OCI-LY7 (cell line): Measurements from ENCODE around the gene HES2. TPM values are rescaled to one million over a fixed set of nuclear protein-coding genes. Genes with fewer than 3 reads are reported as not detected.
"Not testable (repeated sequence)": the region's sequence is repeated elsewhere in the genome, so short reads cannot be mapped to it uniquely, and the experiment has no call there.

Experiments
- BruUV-seq: library from RNA; stranded (reverse); fragments of 400-500 nt; replicated peaks from 2 replicates; lab custom pipeline; 2021; lab: Mats Ljungman, UMichigan
- CTCF ChIA-PET: fragments of 300-600 bp; sonication (Branson Sonifier 250); formaldehyde crosslinking; loops from one replicate; lab custom pipeline; 2022; ENCODE audit warnings: antibody characterized with exemption; ENCODE audit not compliant: unreplicated experiment; lab: Charles Lee
- POLR2A ChIA-PET: fragments of 300-600 bp; sonication (Branson Sonifier 250); formaldehyde crosslinking; loops from one replicate; lab custom pipeline; 2022; ENCODE audit warnings: antibody characterized with exemption; lab: Charles Lee
- DNase-seq: peaks from one replicate; pipeline ENCODE4 v3.0.0-alpha.2; 2015; ENCODE audit warnings: low spot score
- H2AFZ ChIP-seq: fragments of 200-600 bp; sonication (generic), shearing (Covaris generic); 2 replicates; pipeline ENCODE4 v1.6.1; 2014; ENCODE audit warnings: mild to moderate bottlenecking, antibody characterized with exemption, low read length, moderate library complexity
- H3K27ac ChIP-seq: fragments of 200-600 bp; sonication (generic); 2 replicates; pipeline ENCODE4 v1.5.1; 2014; ENCODE audit warnings: mixed run types, low read depth, mild to moderate bottlenecking, moderate library complexity, low read length, inconsistent platforms; ENCODE audit not compliant: poor library complexity, severe bottlenecking
- H3K36me3 ChIP-seq: fragments of 200-600 bp; sonication (generic); 2 replicates; pipeline ENCODE4 v1.6.1; 2014; ENCODE audit warnings: mild to moderate bottlenecking, antibody characterized with exemption, low read length, moderate library complexity, mixed read lengths; ENCODE audit not compliant: insufficient read depth
- H3K4me1 ChIP-seq: fragments of 200-600 bp; sonication (generic); 2 replicates; pipeline ENCODE4 v1.5.1; 2014; ENCODE audit warnings: mild to moderate bottlenecking, low read length; ENCODE audit not compliant: insufficient read depth, poor library complexity, severe bottlenecking
- H3K4me2 ChIP-seq: fragments of 200-600 bp; sonication (generic); 2 replicates; pipeline ENCODE4 v1.6.1; 2014; ENCODE audit warnings: mild to moderate bottlenecking, low read length
- H3K4me3 ChIP-seq: fragments of 200-600 bp; sonication (generic); 2 replicates; pipeline ENCODE4 v1.5.1; 2014; ENCODE audit warnings: mild to moderate bottlenecking, low read depth, low read length; ENCODE audit not compliant: poor library complexity, severe bottlenecking
- H3K79me2 ChIP-seq: fragments of 200-600 bp; sonication (generic); 2 replicates; pipeline ENCODE4 v1.6.1; 2016; ENCODE audit warnings: low read depth, mild to moderate bottlenecking, low read length, moderate library complexity, mixed read lengths; ENCODE audit not compliant: insufficient read depth
- H3K9me2 ChIP-seq: fragments of 200-600 bp; sonication (generic); 2 replicates; pipeline ENCODE4 v1.6.1; 2016; ENCODE audit warnings: mild to moderate bottlenecking, low read length, mixed read lengths; ENCODE audit not compliant: insufficient read depth
- H3K9me3 ChIP-seq: fragments of 200-600 bp; sonication (generic); 2 replicates; pipeline ENCODE4 v1.6.1; 2014; ENCODE audit warnings: mild to moderate bottlenecking, mixed run types, low read length, mixed read lengths
- H4K20me1 ChIP-seq: fragments of 200-600 bp; sonication (generic); 2 replicates; pipeline ENCODE4 v1.6.1; 2014; ENCODE audit warnings: mild to moderate bottlenecking, antibody characterized with exemption, low read length, moderate library complexity, mixed read lengths; ENCODE audit not compliant: insufficient read depth
- EZH2phosphoT487 ChIP-seq: fragments of 200-600 bp; sonication (generic); IDR thresholded peaks from 2 replicates; pipeline ENCODE4 v1.6.1; 2018; ENCODE audit warnings: low read depth, borderline replicate concordance, mild to moderate bottlenecking, mixed run types, antibody characterized with exemption, low read length, moderate library complexity, mixed read lengths
- intact Hi-C: fragments of 100-400 bp; cut with micrococcal nuclease; formaldehyde crosslinking; loops from one replicate; pipeline ENCODE4 v1.10.0; 2022; ENCODE audit not compliant: unreplicated experiment
- total RNA-seq, 2 experiments: library from RNA; depleted of rRNA in 1 of 2; stranded (reverse); fragments of >200 nt in 1 of 2; shearing (Covaris generic) in 1 of 2; gene quantifications; 2 replicates each; pipeline ENCODE4 v1.2.3, GENCODE V29; 2014 to 2022
- TF ChIP-seq, protein P1 (sequence below): fragments of 200-600 bp; sonication (generic); conservative IDR thresholded peaks from 2 replicates; pipeline ENCODE4 v1.5.1; 2014; ENCODE audit warnings: mild to moderate bottlenecking, antibody characterized with exemption, low read length, moderate library complexity, mixed read lengths

Gene HES2
- total RNA-seq, 2 experiments from 2014 or later = not detected

DNA sequence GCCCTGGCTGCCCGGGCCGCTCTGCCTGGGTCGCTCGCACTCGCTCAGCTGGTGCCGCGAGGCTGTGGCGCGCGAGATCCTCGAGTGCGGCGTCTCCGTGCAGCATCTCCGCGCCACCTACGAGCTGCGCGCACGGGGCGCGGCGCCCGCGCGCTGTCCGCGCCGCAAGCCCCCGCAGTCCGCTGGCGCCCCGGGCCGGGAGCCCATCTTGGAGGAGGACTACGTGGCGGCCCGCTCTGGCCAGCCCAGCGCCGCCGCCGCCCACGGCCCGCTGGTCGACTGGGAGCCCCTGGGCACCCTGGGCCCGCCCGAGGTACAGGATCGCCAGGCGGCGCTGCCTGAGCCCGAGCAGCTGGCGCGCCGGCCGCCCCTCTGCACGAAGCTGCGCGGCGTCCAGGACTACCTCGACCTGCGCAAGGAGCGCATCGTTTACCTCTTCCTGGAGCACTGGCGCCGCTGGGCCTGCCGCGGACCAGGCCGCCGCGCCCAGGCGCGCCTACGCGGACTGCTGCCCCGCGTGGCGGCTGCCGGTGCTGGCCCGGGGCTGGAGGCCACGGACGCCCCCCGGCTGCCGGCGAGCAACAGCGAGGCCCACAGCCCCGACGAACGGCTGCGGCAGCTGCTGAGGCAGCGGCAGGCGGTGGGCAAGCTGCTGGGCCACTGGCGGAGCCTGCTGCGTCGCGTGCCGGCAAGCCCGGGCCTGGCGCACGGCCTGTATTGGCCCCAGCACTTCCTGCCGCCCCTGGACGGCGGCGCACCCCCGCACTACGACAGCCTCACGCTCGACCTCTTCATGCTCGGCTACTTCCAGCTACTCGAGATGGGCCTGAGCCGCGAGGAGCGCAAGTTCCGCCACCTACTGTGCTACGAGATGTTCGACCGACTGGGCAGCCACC, 35.4 kb upstream of the HES2 start:
- Histone ChIP-seq H3K27ac (no peak overlapping the region), H3K9me3 (no peaks in the 10 kb centered on the region), H4K20me1 (no peaks in the 10 kb centered on the region), H3K4me1 (no peaks in the 10 kb centered on the region), H3K4me3 (no peak overlapping the region), H2AFZ (no peak overlapping the region), H3K4me2 (no peak overlapping the region), H3K36me3 (no peaks in the 10 kb centered on the region), H3K79me2 (no peaks in the 10 kb centered on the region), H3K9me2 (no peaks in the 10 kb centered on the region)
- intact Hi-C loops = no loop called here
- POLR2A ChIA-PET = no interaction called here
- DNase-seq = no peak
- CTCF ChIA-PET = no interaction called here
- no peak for TF ChIP-seq EZH2phosphoT487
- BruUV-seq = no TSS peak

DNA sequence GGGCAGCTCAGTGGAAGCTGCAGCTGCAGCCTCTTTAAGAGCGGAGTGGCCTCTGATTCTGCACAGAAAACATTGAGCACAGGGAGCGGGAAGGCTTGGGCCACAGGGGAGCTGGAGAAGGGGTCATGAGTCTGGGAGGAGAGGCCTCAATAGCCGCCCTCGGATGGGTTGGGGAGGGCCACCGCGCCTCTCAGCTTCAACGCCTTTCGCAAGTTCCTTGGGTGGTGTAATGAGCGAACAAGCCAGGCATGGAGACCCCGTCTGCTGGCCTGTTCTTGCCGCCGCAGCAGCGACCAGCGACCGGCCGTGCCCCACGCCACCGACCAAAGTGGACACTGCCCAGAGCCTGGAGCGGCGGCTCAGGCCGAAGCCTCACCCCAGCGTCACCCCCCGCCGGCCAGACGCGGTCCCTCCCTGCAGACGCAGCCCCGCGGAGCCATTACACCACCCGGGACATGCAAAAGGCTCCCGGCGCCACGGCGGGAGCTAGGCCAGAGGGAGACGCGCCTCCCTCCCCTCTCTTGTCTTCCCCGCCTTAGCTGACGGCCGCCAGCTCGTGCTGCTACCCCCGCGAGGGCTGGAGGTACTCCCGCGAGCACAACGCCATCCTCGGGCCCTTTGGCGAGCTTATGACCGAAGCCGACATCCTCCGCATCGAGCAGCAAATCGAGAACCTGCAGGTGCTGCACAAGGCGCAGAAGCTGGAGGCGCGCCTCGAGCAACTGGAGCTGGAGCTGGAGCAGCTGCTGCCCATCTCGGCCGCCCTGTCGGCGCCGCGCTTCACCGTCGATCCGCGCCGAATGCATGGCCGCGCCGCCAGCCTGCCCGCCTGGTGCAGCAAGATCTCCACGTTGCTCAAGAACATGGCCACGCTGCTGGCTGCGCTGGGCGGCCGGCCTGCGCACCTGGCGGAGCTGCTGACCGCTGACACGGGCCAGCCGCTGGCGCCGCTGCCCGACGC, 34.5 kb upstream of the HES2 start:
- H3K4me1 ChIP-seq, intact Hi-C loops, H3K9me3 ChIP-seq, H2AFZ ChIP-seq, H3K4me2 ChIP-seq, H3K27ac ChIP-seq, DNase-seq, BruUV-seq, H3K36me3 ChIP-seq, H4K20me1 ChIP-seq, H3K4me3 ChIP-seq, H3K9me2 ChIP-seq, H3K79me2 ChIP-seq, POLR2A ChIA-PET: not testable (repeated sequence)
- CTCF ChIA-PET = interaction anchor here (0.6 kb wide), 1 partner anchor 1703 kb away, joined by 3 read pairs; no protein-coding TSS in a partner anchor

DNA sequence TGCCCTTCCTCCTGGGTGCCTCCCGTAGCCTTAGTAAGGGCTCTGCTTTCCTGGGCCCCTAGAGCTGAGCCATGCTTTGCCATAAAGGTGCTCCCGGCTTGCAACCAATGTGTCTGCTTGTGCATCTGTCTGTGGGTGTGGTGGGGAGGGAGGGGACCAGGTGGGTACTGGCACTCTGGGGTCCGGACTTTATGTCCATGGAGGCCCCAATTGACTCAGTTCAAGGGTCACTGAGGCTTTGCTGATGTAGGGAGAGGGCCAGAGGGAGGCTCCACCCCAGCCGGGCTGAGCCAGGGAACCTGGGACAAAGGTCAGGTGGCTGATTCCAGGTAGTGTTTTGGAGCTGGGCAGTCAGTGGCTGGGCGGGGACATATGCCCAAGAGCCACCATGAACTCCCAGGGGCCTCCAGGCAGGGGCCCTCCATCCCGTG, 31.2 kb upstream of the HES2 start:
- H3K4me1 ChIP-seq = peaks cover 12% of the 10 kb centered on the region
- intact Hi-C loops = no loop called here
- ChIA-PET POLR2A (no interaction called here), CTCF (no interaction called here)
- DNase-seq = no peak
- H3K9me3 ChIP-seq = no peaks in the 10 kb centered on the region
- H2AFZ ChIP-seq = no peak overlapping the region
- no peak overlapping the region for H3K4me3 ChIP-seq
- H3K4me2 ChIP-seq = no peak overlapping the region
- H3K36me3 ChIP-seq = no peaks in the 10 kb centered on the region
- H4K20me1 ChIP-seq = no peaks in the 10 kb centered on the region
- BruUV-seq = no TSS peak
- H3K9me2 ChIP-seq = no peaks in the 10 kb centered on the region
- TF ChIP-seq, protein P1, sequence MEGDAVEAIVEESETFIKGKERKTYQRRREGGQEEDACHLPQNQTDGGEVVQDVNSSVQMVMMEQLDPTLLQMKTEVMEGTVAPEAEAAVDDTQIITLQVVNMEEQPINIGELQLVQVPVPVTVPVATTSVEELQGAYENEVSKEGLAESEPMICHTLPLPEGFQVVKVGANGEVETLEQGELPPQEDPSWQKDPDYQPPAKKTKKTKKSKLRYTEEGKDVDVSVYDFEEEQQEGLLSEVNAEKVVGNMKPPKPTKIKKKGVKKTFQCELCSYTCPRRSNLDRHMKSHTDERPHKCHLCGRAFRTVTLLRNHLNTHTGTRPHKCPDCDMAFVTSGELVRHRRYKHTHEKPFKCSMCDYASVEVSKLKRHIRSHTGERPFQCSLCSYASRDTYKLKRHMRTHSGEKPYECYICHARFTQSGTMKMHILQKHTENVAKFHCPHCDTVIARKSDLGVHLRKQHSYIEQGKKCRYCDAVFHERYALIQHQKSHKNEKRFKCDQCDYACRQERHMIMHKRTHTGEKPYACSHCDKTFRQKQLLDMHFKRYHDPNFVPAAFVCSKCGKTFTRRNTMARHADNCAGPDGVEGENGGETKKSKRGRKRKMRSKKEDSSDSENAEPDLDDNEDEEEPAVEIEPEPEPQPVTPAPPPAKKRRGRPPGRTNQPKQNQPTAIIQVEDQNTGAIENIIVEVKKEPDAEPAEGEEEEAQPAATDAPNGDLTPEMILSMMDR = no peak
- no peak for TF ChIP-seq EZH2phosphoT487
- H3K79me2 ChIP-seq = no peaks in the 10 kb centered on the region
- no peak overlapping the region for H3K27ac ChIP-seq

DNA sequence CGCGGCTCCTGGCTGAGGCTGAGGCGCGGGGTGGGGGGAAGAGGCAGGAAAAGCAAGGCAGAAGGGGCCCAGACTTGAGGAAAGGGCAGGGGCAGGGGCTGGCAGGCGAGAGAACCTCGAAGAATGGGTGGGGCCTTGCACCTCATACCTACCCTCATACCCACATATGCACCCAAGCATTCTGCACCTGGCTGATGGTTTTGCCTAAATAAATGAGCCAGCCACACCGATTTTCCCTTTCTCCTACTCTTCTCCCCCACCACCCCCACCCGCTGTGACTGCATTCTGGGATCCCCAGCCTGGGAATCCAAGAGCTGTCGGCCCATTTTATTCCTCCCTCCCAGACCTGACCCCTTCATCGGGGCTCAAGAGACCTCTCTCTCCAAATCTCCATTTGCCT, 30.8 kb upstream of the HES2 start:
- H3K4me2 ChIP-seq, POLR2A ChIA-PET, H3K36me3 ChIP-seq, H4K20me1 ChIP-seq, CTCF ChIA-PET, H3K79me2 ChIP-seq, intact Hi-C loops, DNase-seq, H2AFZ ChIP-seq, H3K27ac ChIP-seq, H3K9me2 ChIP-seq, BruUV-seq, H3K4me3 ChIP-seq, H3K9me3 ChIP-seq: not testable (repeated sequence)
- H3K4me1 ChIP-seq = peaks cover 12% of the 10 kb centered on the region
